Memory B cell (primary cell): ENCODE results near the gene KAZALD1.

Source experiments
- ATAC-seq: fragments of 150-1000 bp; cut with Tn5 transposase; 2 replicates; pipeline ENCODE4 v1.10.0; 2021; ENCODE audit warnings: low read depth, mild to moderate bottlenecking, moderate library complexity
- DNase-seq, 2 donors: peaks; one replicate each; pipeline ENCODE4 v3.0.0; 2022; ENCODE audit warnings: low spot score in 2 of 2
- H3K27ac Mint-ChIP-seq: one replicate; pipeline ENCODE4 v1.8.0; 2022; ENCODE audit warnings: mild to moderate bottlenecking, moderate library complexity, mixed read lengths
- H3K27me3 Mint-ChIP-seq: one replicate; pipeline ENCODE4 v1.8.0; 2022; ENCODE audit warnings: mixed read lengths
- H3K36me3 Mint-ChIP-seq: one replicate; pipeline ENCODE4 v1.8.0; 2022; ENCODE audit warnings: mild to moderate bottlenecking, mixed read lengths
- H3K4me1 Mint-ChIP-seq: one replicate; pipeline ENCODE4 v1.8.0; 2022; ENCODE audit warnings: mixed read lengths
- H3K4me3 Mint-ChIP-seq: one replicate; pipeline ENCODE4 v1.8.0; 2022; ENCODE audit warnings: mild to moderate bottlenecking, moderate library complexity, mixed read lengths
- H3K9me3 Mint-ChIP-seq: one replicate; pipeline ENCODE4 v1.8.0; 2022; ENCODE audit warnings: mixed read lengths

KAZALD1 gene

DNA sequence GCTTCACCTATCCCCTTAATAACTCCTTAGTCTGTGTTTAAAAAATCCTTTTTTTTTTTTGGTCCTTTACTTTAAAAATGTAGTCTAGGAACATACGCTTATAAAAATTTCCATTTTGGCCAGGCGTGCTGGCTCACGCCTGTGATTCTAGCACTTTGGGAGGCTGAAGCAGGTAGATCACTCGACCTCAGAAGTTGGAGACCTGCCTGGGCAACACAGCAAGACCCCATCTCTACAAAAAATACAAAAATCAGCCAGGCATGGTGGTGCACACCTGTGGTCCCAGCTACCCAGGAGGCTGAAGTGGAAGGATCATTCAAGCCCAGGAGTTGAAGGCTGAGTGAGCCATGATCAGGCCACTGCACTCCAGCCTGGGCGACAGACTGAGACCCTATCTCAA lies 14.8 kb downstream of the KAZALD1 start:
- DNase-seq (no peak), ATAC-seq (no peak)
- no peak overlapping the region for H3K4me3 Mint-ChIP-seq
- no peak overlapping the region for H3K27ac Mint-ChIP-seq
- H3K9me3 Mint-ChIP-seq: no peaks in the 10 kb centered on the region
- H3K27me3 Mint-ChIP-seq: peaks cover 26% of the 10 kb centered on the region
- no peaks in the 10 kb centered on the region for H3K36me3 Mint-ChIP-seq
- peaks cover 13% of the 10 kb centered on the region for H3K4me1 Mint-ChIP-seq

DNA sequence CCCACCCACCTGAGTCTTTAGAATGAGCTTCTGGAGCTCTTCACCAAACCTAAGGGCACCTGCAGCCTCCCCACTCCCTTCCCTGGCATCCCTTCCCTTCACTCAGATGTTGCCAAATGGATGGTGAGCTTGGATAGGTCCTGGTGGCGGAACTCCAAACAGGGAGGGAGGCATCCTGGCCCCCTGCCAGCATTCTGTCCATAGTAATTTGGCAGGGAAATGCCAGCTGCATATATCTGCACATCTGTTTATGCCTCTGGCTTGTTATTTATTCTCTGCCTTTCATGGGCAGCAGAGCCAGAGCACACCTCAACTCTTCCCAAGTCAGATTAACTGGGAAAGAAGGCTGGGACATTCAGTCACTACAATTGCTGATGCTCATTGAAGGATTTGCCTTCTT lies 18.1 kb downstream of the KAZALD1 start:
- no peak for DNase-seq
- H3K4me3 Mint-ChIP-seq: no peak overlapping the region
- H3K27ac Mint-ChIP-seq: no peak overlapping the region
- no peak for ATAC-seq
- H3K9me3 Mint-ChIP-seq: no peaks in the 10 kb centered on the region
- peaks cover 33% of the 10 kb centered on the region for H3K27me3 Mint-ChIP-seq
- H3K4me1 Mint-ChIP-seq: no peaks in the 10 kb centered on the region
- H3K36me3 Mint-ChIP-seq: no peaks in the 10 kb centered on the region

- Mint-ChIP-seq H3K9me3 (no peaks in the 10 kb centered on the region), H3K27me3 (peaks cover 26% of the 10 kb centered on the region), H3K4me3 (no peak overlapping the region), H3K36me3 (no peaks in the 10 kb centered on the region), H3K4me1 (no peaks in the 10 kb centered on the region), H3K27ac (no peak overlapping the region)
- ATAC-seq: no peak
- DNase-seq: no peak
Observed at GRCh38 chr10:101080933-101081931, 19.4 kb downstream of the KAZALD1 start.

DNA sequence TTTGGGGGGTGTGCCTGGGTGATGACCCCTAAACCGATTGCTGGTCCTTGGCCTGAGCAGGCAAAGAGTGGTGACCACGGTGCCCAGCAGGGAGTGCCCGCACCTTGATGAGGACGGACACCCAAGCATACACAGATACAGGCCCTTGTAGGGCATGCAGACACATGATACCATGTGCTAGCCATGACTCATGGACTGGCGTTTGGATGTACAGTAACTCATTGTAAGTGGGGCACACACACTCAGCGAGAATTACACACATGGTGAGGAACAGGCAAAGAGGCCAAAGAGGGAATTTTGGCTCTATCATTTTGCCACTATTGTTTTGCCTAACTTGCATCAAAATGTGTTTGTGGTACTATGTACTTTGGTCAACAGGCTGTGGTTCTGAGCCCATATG lies 24.1 kb downstream of the KAZALD1 start:
- DNase-seq (no peak), ATAC-seq (no peak)
- no peaks in the 10 kb centered on the region for H3K4me1 Mint-ChIP-seq
- H3K9me3 Mint-ChIP-seq: no peaks in the 10 kb centered on the region
- peaks cover 25% of the 10 kb centered on the region for H3K27me3 Mint-ChIP-seq
- peaks cover 2% of the 10 kb centered on the region for H3K36me3 Mint-ChIP-seq
- no peak overlapping the region for H3K27ac Mint-ChIP-seq
- no peak overlapping the region for H3K4me3 Mint-ChIP-seq

GRCh38 chr10:101087376-101087775 lies 25.6 kb downstream of the KAZALD1 start:
- Mint-ChIP-seq H3K9me3 (no peaks in the 10 kb centered on the region), H3K4me1 (no peaks in the 10 kb centered on the region), H3K27me3 (peaks cover 26% of the 10 kb centered on the region), H3K4me3 (no peak overlapping the region), H3K36me3 (peaks cover 2% of the 10 kb centered on the region), H3K27ac (no peak overlapping the region)
- ATAC-seq: no peak
- no peak for DNase-seq

DNA sequence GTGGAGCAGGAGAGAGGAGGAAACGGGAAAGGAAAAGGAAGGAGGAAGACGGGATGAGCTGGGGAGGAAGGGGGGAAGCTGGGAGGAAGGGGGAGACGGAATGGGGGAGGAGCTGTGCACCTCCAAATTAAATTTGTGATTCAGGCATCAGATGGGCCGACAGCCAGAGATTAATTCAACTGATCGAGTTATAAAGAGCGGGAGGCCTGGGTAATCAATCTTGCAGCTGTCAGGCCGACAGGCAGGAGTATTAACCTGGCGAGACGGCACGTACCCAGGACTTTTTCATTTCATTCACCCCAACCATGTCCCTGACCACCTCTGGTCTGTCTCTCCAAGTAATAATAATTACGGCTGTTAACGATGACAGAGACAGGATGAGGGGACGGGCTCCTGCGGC lies 26.2 kb downstream of the KAZALD1 start:
- Mint-ChIP-seq H3K27ac (no peak overlapping the region), H3K27me3 (peaks cover 22% of the 10 kb centered on the region), H3K4me3 (no peak overlapping the region), H3K9me3 (no peaks in the 10 kb centered on the region), H3K4me1 (no peaks in the 10 kb centered on the region), H3K36me3 (peaks cover 2% of the 10 kb centered on the region)
- DNase-seq (no peak), ATAC-seq (no peak)

GRCh38 chr10:101089520-101090299 lies 27.9 kb downstream of the KAZALD1 start:
- no peaks in the 10 kb centered on the region for H3K4me1 Mint-ChIP-seq
- no peaks in the 10 kb centered on the region for H3K9me3 Mint-ChIP-seq
- H3K27ac Mint-ChIP-seq: no peak overlapping the region
- peaks cover 2% of the 10 kb centered on the region for H3K36me3 Mint-ChIP-seq
- no peak for DNase-seq
- peaks cover 19% of the 10 kb centered on the region for H3K27me3 Mint-ChIP-seq
- no peak for ATAC-seq
- no peak overlapping the region for H3K4me3 Mint-ChIP-seq

DNA sequence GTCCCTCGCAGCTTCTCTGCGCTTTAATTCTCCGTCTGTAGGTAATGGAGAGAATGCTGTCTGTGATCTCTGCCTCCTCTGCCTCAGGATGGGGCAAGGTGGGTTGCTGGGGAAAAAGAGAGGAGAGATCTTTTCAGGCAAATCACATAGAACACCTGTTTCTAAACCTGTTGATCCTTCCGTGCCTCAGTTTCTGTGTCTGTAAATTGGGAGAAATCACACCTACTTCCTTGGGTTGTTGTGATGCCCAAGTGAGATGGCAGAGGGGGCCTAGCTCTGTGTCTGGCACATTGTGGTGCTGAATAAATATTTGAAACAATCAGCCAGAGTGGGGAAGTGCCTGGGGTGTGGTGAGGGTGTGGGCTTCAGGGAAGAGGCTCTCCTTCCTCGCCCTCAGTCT lies 28.8 kb downstream of the KAZALD1 start:
- H3K36me3 Mint-ChIP-seq: peaks cover 2% of the 10 kb centered on the region
- H3K27ac Mint-ChIP-seq: no peak overlapping the region
- no peak for DNase-seq
- H3K4me1 Mint-ChIP-seq: peaks cover 2% of the 10 kb centered on the region
- H3K27me3 Mint-ChIP-seq: peaks cover 22% of the 10 kb centered on the region
- H3K4me3 Mint-ChIP-seq: no peak overlapping the region
- no peaks in the 10 kb centered on the region for H3K9me3 Mint-ChIP-seq
- ATAC-seq: no peak

DNA sequence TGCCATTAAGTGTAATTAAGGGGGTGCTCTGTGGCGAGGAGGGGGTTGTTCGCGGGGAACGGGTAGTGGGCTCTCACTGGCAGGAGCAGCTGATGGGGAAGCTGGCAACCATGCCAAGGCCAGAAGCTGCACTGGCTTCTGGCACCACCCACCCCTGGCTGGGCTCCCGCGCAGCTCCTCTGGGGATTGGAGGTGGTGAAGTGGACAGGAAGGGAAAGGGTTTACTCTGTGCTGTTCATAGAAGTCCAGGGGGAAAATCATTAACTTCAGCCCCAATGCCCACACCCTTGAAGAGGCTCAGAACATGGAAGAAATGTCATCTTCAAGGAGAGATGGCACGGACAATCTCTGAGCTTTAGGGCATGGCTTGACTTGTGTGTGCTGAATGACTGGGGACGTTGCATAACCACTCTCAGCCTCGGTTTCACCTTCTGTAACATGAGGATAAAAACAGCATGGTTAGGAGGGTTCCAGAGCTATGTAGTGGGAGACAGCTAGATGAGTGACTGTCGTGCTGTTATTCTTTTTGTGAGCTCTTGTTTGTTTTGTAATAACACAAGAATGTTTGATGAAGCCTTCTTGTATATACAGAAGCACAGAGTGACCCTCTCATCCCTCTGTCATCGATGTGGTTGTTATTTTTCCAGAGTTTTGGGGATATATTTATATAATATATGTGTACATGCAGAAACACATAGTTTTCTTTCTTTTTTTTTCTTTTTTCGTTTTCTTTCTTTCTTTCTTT lies 29.9 kb downstream of the KAZALD1 start:
- H3K27me3 Mint-ChIP-seq: peaks cover 24% of the 10 kb centered on the region

DNA sequence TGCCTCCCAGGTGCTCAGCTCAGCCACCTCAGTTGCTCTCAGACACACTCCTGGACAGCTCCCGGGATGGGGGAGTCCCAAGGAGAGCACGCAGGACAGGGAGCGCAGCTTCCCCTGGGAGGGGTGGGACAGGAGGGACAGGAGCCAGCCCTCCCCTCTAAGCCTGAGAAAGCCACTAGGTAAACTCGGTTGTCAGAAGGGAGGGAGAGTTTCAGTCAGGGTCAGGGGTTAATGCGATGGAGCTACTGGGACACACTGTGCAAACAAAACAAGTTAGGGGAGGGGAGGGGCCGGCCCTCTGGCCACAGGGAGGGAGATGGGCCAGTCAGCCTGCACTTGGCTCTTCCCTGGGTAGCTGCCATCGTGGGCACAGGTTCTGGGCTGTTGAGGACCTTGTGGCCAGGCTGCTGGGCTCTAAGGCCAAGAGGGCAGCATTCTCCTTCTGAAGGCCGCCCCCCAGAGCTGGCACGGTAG lies 31.1 kb downstream of the KAZALD1 start:
- no peak for DNase-seq
- no peaks in the 10 kb centered on the region for H3K36me3 Mint-ChIP-seq
- peaks cover 4% of the 10 kb centered on the region for H3K4me1 Mint-ChIP-seq
- no peak overlapping the region for H3K4me3 Mint-ChIP-seq
- ATAC-seq: no peak
- H3K27me3 Mint-ChIP-seq: peaks cover 20% of the 10 kb centered on the region
- no peak overlapping the region for H3K27ac Mint-ChIP-seq
- H3K9me3 Mint-ChIP-seq: no peaks in the 10 kb centered on the region

More for the DNA sequence above, 29.9 kb downstream of the KAZALD1 start:
- no peak overlapping the region for H3K27ac Mint-ChIP-seq
- DNase-seq: no peak
- H3K4me3 Mint-ChIP-seq: no peak overlapping the region
- peaks cover 2% of the 10 kb centered on the region for H3K36me3 Mint-ChIP-seq
- peaks cover 4% of the 10 kb centered on the region for H3K4me1 Mint-ChIP-seq
- ATAC-seq: no peak
- no peaks in the 10 kb centered on the region for H3K9me3 Mint-ChIP-seq

DNA sequence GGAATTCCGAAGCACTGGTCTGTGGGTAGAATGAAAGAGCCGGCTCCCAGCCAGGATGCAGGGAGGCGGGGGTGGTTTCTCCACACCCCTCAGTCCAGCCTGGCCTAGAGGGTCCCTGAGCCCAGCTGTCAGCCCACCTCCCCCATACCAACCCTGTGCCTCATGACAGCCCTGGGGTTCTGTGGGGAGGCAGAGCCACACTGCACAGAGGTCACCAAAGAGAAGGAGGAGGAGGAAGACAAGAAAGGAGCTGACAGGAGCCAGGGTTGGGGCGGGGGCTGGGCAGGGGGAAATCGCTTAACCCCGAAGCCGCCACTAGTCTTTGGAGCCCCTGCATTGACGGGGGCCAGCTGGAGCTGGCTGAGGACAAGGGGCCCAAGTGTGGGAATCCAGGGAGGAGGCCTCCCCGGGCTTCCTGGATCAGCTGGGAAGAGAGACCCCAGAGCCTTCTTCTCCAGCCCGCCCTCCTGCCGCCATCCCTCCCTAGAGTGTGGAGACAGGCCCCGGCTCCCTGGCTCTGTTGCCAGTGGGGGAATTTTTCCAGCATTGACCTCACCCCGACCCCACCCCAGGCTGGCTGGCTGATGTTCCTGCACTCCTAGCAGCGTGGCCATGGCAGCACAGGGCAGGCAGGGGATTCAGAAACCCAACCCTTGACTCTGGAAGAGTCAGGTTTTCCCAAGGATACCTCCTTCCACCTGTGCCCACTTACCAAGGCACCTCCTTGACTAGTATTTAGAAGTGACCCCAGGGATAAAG lies 32.5 kb downstream of the KAZALD1 start:
- ATAC-seq (no peak), DNase-seq (no peak)
- Mint-ChIP-seq H3K27ac (no peak overlapping the region), H3K27me3 (peaks cover 19% of the 10 kb centered on the region), H3K4me1 (peaks cover 4% of the 10 kb centered on the region), H3K4me3 (no peak overlapping the region), H3K36me3 (no peaks in the 10 kb centered on the region), H3K9me3 (no peaks in the 10 kb centered on the region)

DNA sequence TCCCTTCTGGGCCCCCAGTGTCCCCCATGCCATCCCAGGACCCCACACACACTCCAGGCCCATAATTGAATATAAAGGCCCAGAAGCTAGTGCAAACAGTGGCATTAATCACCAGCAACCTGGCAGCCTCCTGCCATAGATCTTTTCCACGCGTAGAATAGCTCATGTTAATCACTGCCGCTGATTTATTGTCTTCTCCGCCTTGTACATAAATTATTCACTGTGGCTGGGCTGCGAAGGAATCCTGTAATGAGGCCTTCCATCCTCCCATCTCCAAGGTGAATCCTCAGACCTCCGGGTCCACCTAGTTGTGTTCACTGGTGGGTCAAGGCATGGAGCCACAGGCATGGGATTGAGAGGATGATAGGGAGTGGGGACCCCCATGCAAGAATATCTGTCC lies 33.2 kb downstream of the KAZALD1 start:
- Mint-ChIP-seq H3K27ac (no peak overlapping the region), H3K4me1 (peaks cover 4% of the 10 kb centered on the region), H3K36me3 (no peaks in the 10 kb centered on the region), H3K4me3 (no peak overlapping the region), H3K27me3 (peaks cover 24% of the 10 kb centered on the region), H3K9me3 (peaks cover 4% of the 10 kb centered on the region)
- no peak for ATAC-seq
- no peak for DNase-seq

DNA sequence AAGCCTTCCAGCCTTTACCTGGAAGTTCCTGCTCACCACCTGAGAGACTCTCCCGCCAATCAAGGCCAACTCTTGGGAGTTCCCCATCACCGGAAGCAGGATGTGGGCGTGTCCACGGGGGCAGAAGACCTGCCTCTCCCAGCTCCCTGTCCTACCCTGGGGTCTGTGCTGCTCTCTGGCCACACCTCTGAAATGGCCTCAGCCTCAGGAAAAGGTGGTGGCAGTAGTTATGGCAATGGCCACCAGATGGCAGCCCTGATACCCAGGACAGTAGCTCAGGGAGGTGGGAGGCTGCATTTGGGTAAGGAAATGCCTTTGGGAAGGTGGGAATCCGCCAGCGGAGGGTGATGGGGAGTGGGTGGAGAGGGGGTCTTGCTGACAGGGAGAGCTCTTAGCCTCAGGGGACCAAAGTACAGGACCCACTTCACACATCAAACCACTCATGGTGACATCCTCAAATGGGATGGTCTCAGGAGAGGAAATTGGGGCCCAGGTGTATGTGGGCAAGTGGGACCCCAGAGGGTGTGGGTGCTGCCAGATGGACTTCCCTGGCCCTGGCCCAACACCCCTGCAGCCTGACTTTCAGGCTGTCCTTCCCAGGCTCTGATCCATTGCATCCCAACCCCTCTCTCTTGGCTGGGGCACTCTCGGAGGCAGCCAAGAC lies 33.9 kb downstream of the KAZALD1 start:
- Mint-ChIP-seq H3K4me1 (peaks cover 4% of the 10 kb centered on the region), H3K27me3 (peaks cover 26% of the 10 kb centered on the region), H3K27ac (no peak overlapping the region), H3K36me3 (no peaks in the 10 kb centered on the region), H3K9me3 (peaks cover 4% of the 10 kb centered on the region), H3K4me3 (no peak overlapping the region)
- peak; percentile 68 to 74 for DNase-seq
- peak; percentile 90 for ATAC-seq
